Right atrium auricular region (tissue), 2 donors: ENCODE measurements around the gene ACKR4. TPM values are rescaled to one million over a fixed set of nuclear protein-coding genes. Genes with fewer than 3 reads are reported as not detected.

ENCODE experiments used
- DNase-seq: peaks from one replicate; pipeline ENCODE4 v3.0.0-alpha.2; 2019; ENCODE audit warnings: low spot score
- H3K27ac ChIP-seq, 2 donors: fragments of 200-600 bp; sonication (generic); 1 replicate in 1 of 2; 2 replicates in 1 of 2; pipeline ENCODE4 v1.5.1; 2016 to 2019
- H3K27me3 ChIP-seq, 2 donors: fragments of 200-600 bp; sonication (generic); one replicate each; pipeline versions ENCODE4 v1.5.1 to v1.6.0; 2017 to 2019
- H3K36me3 ChIP-seq: fragments of 200-600 bp; sonication (generic); one replicate; pipeline ENCODE4 v1.5.1; 2016
- H3K4me1 ChIP-seq, 2 donors: fragments of 200-600 bp; sonication (generic); one replicate each; pipeline versions ENCODE4 v1.5.1 to v1.6.0; 2017 to 2019
- H3K4me3 ChIP-seq, 2 donors: fragments of 200-600 bp; sonication (generic); 1 replicate in 1 of 2; 2 replicates in 1 of 2; pipeline ENCODE4 v1.5.1; 2017 to 2019; ENCODE audit warnings: mild to moderate bottlenecking in 1 of 2, moderate library complexity in 1 of 2
- H3K9me3 ChIP-seq, 2 donors: fragments of 200-600 bp; sonication (generic); one replicate each; pipeline ENCODE4 v1.5.1; 2019
- CTCF ChIP-seq, 2 donors: fragments of 200-600 bp; sonication (generic); IDR thresholded peaks; one replicate each; pipeline ENCODE4 v1.5.1; 2019; ENCODE audit warnings: antibody characterized with exemption in 2 of 2
- total RNA-seq, 2 donors: library from RNA; depleted of rRNA; stranded (reverse); fragments of >200 nt; gene quantifications; one replicate each; pipeline ENCODE4 v1.1.0, GENCODE V29; 2016

Gene ACKR4
- total RNA-seq: 1 to 10 TPM; 3.9 to 7.9 TPM

GRCh38 chr3:132596816-132597433 lies at the start of gene ACKR4:
Gene ACKR4 (plus strand): TSS chr3:132597270. CDS start chr3:132600398, 3,128 bp downstream.
- Histone ChIP-seq H3K4me1 (no peaks in the 10 kb centered on the region), H3K4me3 (peak within 1 kb of the TSS; percentile 9 to 17), H3K27ac (no peak within 1 kb of the TSS), H3K9me3 (no peaks in the 10 kb centered on the region), H3K27me3 (no peaks in the 10 kb centered on the region), H3K36me3 (peaks cover 5% of the 10 kb centered on the region)
- no peak for TF ChIP-seq CTCF (IDR thresholded peaks at IDR 0.05)
- DNase-seq: no peak

GRCh38 chr3:132549169-132549568 lies 47.9 kb upstream of the ACKR4 start:
- H3K27ac ChIP-seq: no peak overlapping the region

GRCh38 chr3:132549890-132550578 lies 47.0 kb upstream of the ACKR4 start:
- TF ChIP-seq CTCF (IDR thresholded peaks at IDR 0.05): no peak
- Histone ChIP-seq H3K27ac (peak overlapping the region in 1 of 2 donors; percentile 59), H3K4me1 (peaks cover 0 to 20% of the 10 kb centered on the region in 2 donors), H3K9me3 (no peaks in the 10 kb centered on the region), H3K27me3 (no peaks in the 10 kb centered on the region), H3K36me3 (no peaks in the 10 kb centered on the region), H3K4me3 (no peak overlapping the region)
- DNase-seq: no peak

More at GRCh38 chr3:132549169-132549568, 47.9 kb upstream of the ACKR4 start:
- H3K27me3 ChIP-seq: no peaks in the 10 kb centered on the region
- H3K9me3 ChIP-seq: no peaks in the 10 kb centered on the region
- no peak for TF ChIP-seq CTCF (IDR thresholded peaks at IDR 0.05)
- H3K36me3 ChIP-seq: no peaks in the 10 kb centered on the region
- H3K4me3 ChIP-seq: no peak overlapping the region
- no peak for DNase-seq
- H3K4me1 ChIP-seq: peaks cover 0 to 17% of the 10 kb centered on the region in 2 donors

- Histone ChIP-seq H3K27me3 (no peaks in the 10 kb centered on the region), H3K36me3 (no peaks in the 10 kb centered on the region), H3K9me3 (no peaks in the 10 kb centered on the region), H3K4me3 (no peak overlapping the region), H3K27ac (peak overlapping the region; percentile 17 to 59), H3K4me1 (peaks cover 0 to 20% of the 10 kb centered on the region in 2 donors)
- TF ChIP-seq CTCF (IDR thresholded peaks at IDR 0.05): no peak
- DNase-seq: no peak
These were observed 46.3 kb upstream of the ACKR4 start for GRCh38 chr3:132550579-132551305.

GRCh38 chr3:132553826-132554225 lies 43.2 kb upstream of the ACKR4 start:
- H3K4me3 ChIP-seq: no peak overlapping the region
- peaks cover 0 to 33% of the 10 kb centered on the region in 2 donors for H3K4me1 ChIP-seq
- H3K36me3 ChIP-seq: peaks cover 4% of the 10 kb centered on the region
- H3K9me3 ChIP-seq: no peaks in the 10 kb centered on the region
- TF ChIP-seq CTCF (IDR thresholded peaks at IDR 0.05): no peak
- H3K27me3 ChIP-seq: no peaks in the 10 kb centered on the region
- no peak overlapping the region for H3K27ac ChIP-seq
- no peak for DNase-seq
